ENCODE measurements around the gene FBXO42. TPM values are rescaled to one million over a fixed set of nuclear protein-coding genes. Genes with fewer than 3 reads are reported as not detected.

The FBXO42 gene
- total RNA-seq, 1 donor from 2014 or later, result 18.8 TPM

GRCh38 chr1:16241221-16241708, 111.0 kb downstream of the FBXO42 start:
- Histone ChIP-seq H3K27ac (no peak overlapping the region), H3K9me3 (ENCODE audit: low read depth) (no peaks in the 10 kb centered on the region), H3K4me1 (peaks cover 17% of the 10 kb centered on the region), H3K36me3 (no peaks in the 10 kb centered on the region), H3K4me2 (no peak overlapping the region), H4K20me1 (ENCODE audit: low read depth) (no peaks in the 10 kb centered on the region), H3F3A (ENCODE audit: low read depth) (peaks cover 21% of the 10 kb centered on the region), H2AFZ (replicated peaks) (no peak overlapping the region), H3K9ac (no peak overlapping the region), H3K79me2 (ENCODE audit: low read depth) (no peaks in the 10 kb centered on the region), H3K27me3 (peaks cover under 1% of the 10 kb centered on the region), H3K4me3 (no peak overlapping the region)
- H3K4me3 Mint-ChIP-seq, result peak overlapping the region; percentile 1
- TF ChIP-seq EZH2phosphoT487 (IDR thresholded peaks at IDR 0.05) (no peak), CTCF (IDR thresholded peaks at IDR 0.05) (no peak), EZH2 (IDR thresholded peaks at IDR 0.05) (no peak)
- H3K27me3 Mint-ChIP-seq (ENCODE audit: insufficient read depth, low read depth), result peaks cover 3% of the 10 kb centered on the region
- H3K4me1 Mint-ChIP-seq, result peaks cover 26% of the 10 kb centered on the region
- H3K36me3 Mint-ChIP-seq, result no peaks in the 10 kb centered on the region
- DNase-seq (ENCODE audit: low spot score), result no peak
- no peaks in the 10 kb centered on the region for H3K9me3 Mint-ChIP-seq
- H3K27ac Mint-ChIP-seq, result peak overlapping the region; percentile 29

GRCh38 chr1:16239972-16240491, 112.2 kb downstream of the FBXO42 start:
- H3K27ac Mint-ChIP-seq, result peak overlapping the region; percentile 12
- Histone ChIP-seq H2AFZ (replicated peaks) (no peak overlapping the region), H3K9me3 (ENCODE audit: low read depth) (no peaks in the 10 kb centered on the region), H3F3A (ENCODE audit: low read depth) (peaks cover 15% of the 10 kb centered on the region), H3K36me3 (no peaks in the 10 kb centered on the region), H3K4me2 (no peak overlapping the region), H3K79me2 (ENCODE audit: low read depth) (no peaks in the 10 kb centered on the region), H3K27me3 (peaks cover 7% of the 10 kb centered on the region), H3K4me3 (no peak overlapping the region), H3K27ac (no peak overlapping the region), H3K4me1 (peaks cover 17% of the 10 kb centered on the region), H4K20me1 (ENCODE audit: low read depth) (no peaks in the 10 kb centered on the region), H3K9ac (no peak overlapping the region)
- peaks cover 5% of the 10 kb centered on the region for H3K27me3 Mint-ChIP-seq (ENCODE audit: insufficient read depth, low read depth)
- TF ChIP-seq EZH2 (IDR thresholded peaks at IDR 0.05) (no peak), EZH2phosphoT487 (IDR thresholded peaks at IDR 0.05) (no peak), CTCF (IDR thresholded peaks at IDR 0.05) (no peak)
- H3K36me3 Mint-ChIP-seq, result no peaks in the 10 kb centered on the region
- H3K4me3 Mint-ChIP-seq, result no peak overlapping the region
- no peaks in the 10 kb centered on the region for H3K9me3 Mint-ChIP-seq
- peaks cover 33% of the 10 kb centered on the region for H3K4me1 Mint-ChIP-seq
- no peak for DNase-seq (ENCODE audit: low spot score)

- Mint-ChIP-seq H3K27me3 (ENCODE audit: insufficient read depth, low read depth) (peaks cover 8% of the 10 kb centered on the region), H3K27ac (peak overlapping the region; percentile 82), H3K4me1 (peaks cover 24% of the 10 kb centered on the region), H3K9me3 (no peaks in the 10 kb centered on the region), H3K4me3 (peak overlapping the region; percentile 86), H3K36me3 (peaks cover 1% of the 10 kb centered on the region)
- Histone ChIP-seq H3K27ac (no peak overlapping the region), H3K4me2 (peak overlapping the region; percentile 75), H3K9ac (no peak overlapping the region), H3K36me3 (no peaks in the 10 kb centered on the region), H4K20me1 (ENCODE audit: low read depth) (no peaks in the 10 kb centered on the region), H3F3A (ENCODE audit: low read depth) (peaks cover 10% of the 10 kb centered on the region), H2AFZ (replicated peaks) (peak overlapping the region; percentile 90), H3K79me2 (ENCODE audit: low read depth) (no peaks in the 10 kb centered on the region), H3K4me3 (peak overlapping the region; percentile 62), H3K4me1 (peaks cover 10% of the 10 kb centered on the region), H3K9me3 (ENCODE audit: low read depth) (no peaks in the 10 kb centered on the region), H3K27me3 (peaks cover 7% of the 10 kb centered on the region)
- TF ChIP-seq EZH2phosphoT487 (IDR thresholded peaks at IDR 0.05) (no peak), CTCF (IDR thresholded peaks at IDR 0.05) (no peak), EZH2 (IDR thresholded peaks at IDR 0.05) (no peak)
- DNase-seq (ENCODE audit: low spot score), result no peak
Measured at GRCh38 chr1:16237343-16237830, 114.9 kb downstream of the FBXO42 start.
